ENCODE measurements around the gene UBXN11. TPM values are rescaled to one million over a fixed set of nuclear protein-coding genes. Genes with fewer than 3 reads are reported as not detected.

Gene UBXN11
- polyA plus RNA-seq, 1 of the 3 experiments (the other 2 are of a cell fraction), result 30.6 TPM

- TF ChIP-seq ZBTB33 (IDR thresholded peaks at IDR 0.05; ENCODE audit: borderline replicate concordance, low read depth) (no peak), IRF3 (IDR thresholded peaks at IDR 0.05; ENCODE audit: low read depth, low read length) (no peak)
Measured at GRCh38 chr1:26237230-26237966, 69.0 kb downstream of the UBXN11 start (continued).

GRCh38 chr1:26234644-26235370 is 71.6 kb downstream of the UBXN11 start:
- peak overlapping the region; percentile 86 to 99 for H3K4me3 ChIP-seq (ENCODE audit: low read depth in 2 of 2, low read length in 1 of 2)
- no peaks in the 10 kb centered on the region for H3K27me3 ChIP-seq (ENCODE audit: insufficient read depth)
- H3K27ac ChIP-seq (ENCODE audit: low read depth in 2 of 2, low read length in 1 of 2), result peak overlapping the region; percentile 72 to 86
- no peaks in the 10 kb centered on the region for H3K9me2 ChIP-seq
- 8% methylated on average over 29 of the region's 30 CpGs for WGBS (ENCODE audit: low lambda C conversion rate)
- no peaks in the 10 kb centered on the region for H3K36me3 ChIP-seq (replicated peaks in 1 of 2; ENCODE audit: control insufficient read depth in 1 of 2, insufficient read depth in 2 of 2, low read length in 1 of 2)
- H3K79me2 ChIP-seq (ENCODE audit: insufficient read depth), result peaks cover 55% of the 10 kb centered on the region
- TF ChIP-seq NFIC (IDR thresholded peaks at IDR 0.05; ENCODE audit: borderline replicate concordance), result 0 out of 2 replicates have a peak, but pooled peaks have one; percentile 13
- no peak for TF ChIP-seq EZH2phosphoT487 (IDR thresholded peaks at IDR 0.05; ENCODE audit: borderline replicate concordance, low read depth)
- TF ChIP-seq CTCF (IDR thresholded peaks at IDR 0.05), result peak; percentile 15
- ChIA-PET POLR2A (interaction anchor here (0.6 kb wide), 1 partner anchor 74 kb away, joined by 3 read pairs; no protein-coding TSS in a partner anchor), CTCF (interaction anchor here (0.7 to 3.3 kb wide), 44 partner anchors 8 to 334 kb away, joined by 3 to 28 read pairs (median 4); partner anchors contain the start of genes C1orf232, CNKSR1, SH3BGRL3 and ZNF593)
- H3K4me2 ChIP-seq, result peak overlapping the region; percentile 92
- peaks cover 6% of the 10 kb centered on the region for H3F3A ChIP-seq (replicated peaks; ENCODE audit: insufficient read depth)
- H3K4me1 ChIP-seq (ENCODE audit: control insufficient read depth in 1 of 2, insufficient read depth in 2 of 2, low read depth in 1 of 2, low read length in 1 of 2), result peaks cover 6 to 17% of the 10 kb centered on the region in 2 experiments; a peak in 2 of 4 replicates
- no peaks in the 10 kb centered on the region for H3K9me3 ChIP-seq
- peak overlapping the region; percentile 84 for H3K9ac ChIP-seq
- H4K20me1 ChIP-seq (ENCODE audit: insufficient read depth), result no peaks in the 10 kb centered on the region
- peak; percentile 40 for DNase-seq
- peak overlapping the region; percentile 98 for H2AFZ ChIP-seq (ENCODE audit: low read depth)
